Spleen (tissue), 7 donors: ENCODE data around the gene BANF2.

ENCODE experiments used
- POLR2A ChIP-seq, 3 donors: fragments of 450-650 bp; IDR thresholded peaks; one replicate each; pipeline ENCODE4 v1.5.1; 2017; ENCODE audit warnings: antibody characterized with exemption in 3 of 3, mild to moderate bottlenecking in 1 of 3
- POLR2AphosphoS5 ChIP-seq, 3 donors: sonication (generic); formaldehyde crosslinking; IDR thresholded peaks; one replicate each; pipeline ENCODE4 v1.5.1; 2017; ENCODE audit warnings: antibody characterized with exemption in 3 of 3
- TF ChIP-seq, protein P1 (sequence below), 11 experiments: fragments of 200-600 bp in 7 of 11; fragments of 450-650 bp in 4 of 11; sonication (generic) in 4 of 11; IDR thresholded peaks in 8 of 11; conservative IDR thresholded peaks in 3 of 11; 1 replicate in 7 of 11; 2 replicates in 4 of 11; pipeline versions ENCODE4 v1.4.0 to v1.8.0; 2016 to 2021; ENCODE audit warnings: antibody characterized with exemption in 11 of 11, inconsistent platforms in 4 of 11, mild to moderate bottlenecking in 1 of 11
- donor health status: DM: no; HTN: no; CAD: no; lungs with moderate emphysema.
- donor health status: DM: no; HTN: no; CAD: no.
- donor health status: DM: no; HTN: no; CAD: no.

DNA sequence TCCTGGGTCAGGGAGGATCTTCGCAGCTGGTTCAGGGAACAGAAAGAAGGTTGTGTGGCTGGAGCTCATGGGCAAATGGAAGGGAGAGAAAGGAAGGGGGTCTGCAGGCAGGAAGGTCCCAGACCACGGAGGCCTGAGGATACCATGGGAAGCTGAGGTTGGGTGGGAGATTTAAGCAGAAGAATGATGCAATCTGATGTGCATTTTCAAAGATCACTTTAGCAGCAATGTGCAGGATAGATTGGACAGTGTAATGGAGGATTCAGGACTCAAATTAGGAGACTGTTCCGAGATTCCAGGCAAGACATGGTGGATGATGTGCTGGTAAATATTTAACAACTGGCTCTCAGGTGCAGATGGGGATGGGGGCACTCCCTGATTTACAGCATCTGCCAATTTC is 12.0 kb upstream of the BANF2 start:
- TF ChIP-seq POLR2A (IDR thresholded peaks at IDR 0.05) = no peak
- TF ChIP-seq, protein P1, sequence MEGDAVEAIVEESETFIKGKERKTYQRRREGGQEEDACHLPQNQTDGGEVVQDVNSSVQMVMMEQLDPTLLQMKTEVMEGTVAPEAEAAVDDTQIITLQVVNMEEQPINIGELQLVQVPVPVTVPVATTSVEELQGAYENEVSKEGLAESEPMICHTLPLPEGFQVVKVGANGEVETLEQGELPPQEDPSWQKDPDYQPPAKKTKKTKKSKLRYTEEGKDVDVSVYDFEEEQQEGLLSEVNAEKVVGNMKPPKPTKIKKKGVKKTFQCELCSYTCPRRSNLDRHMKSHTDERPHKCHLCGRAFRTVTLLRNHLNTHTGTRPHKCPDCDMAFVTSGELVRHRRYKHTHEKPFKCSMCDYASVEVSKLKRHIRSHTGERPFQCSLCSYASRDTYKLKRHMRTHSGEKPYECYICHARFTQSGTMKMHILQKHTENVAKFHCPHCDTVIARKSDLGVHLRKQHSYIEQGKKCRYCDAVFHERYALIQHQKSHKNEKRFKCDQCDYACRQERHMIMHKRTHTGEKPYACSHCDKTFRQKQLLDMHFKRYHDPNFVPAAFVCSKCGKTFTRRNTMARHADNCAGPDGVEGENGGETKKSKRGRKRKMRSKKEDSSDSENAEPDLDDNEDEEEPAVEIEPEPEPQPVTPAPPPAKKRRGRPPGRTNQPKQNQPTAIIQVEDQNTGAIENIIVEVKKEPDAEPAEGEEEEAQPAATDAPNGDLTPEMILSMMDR (IDR thresholded peaks at IDR 0.05 in 8 of 11, conservative IDR thresholded peaks at IDR 0.05 in 3 of 11) = no peak
- TF ChIP-seq POLR2AphosphoS5 (IDR thresholded peaks at IDR 0.05) = no peak
